ENCODE measurements around the gene EPG5.

DNA sequence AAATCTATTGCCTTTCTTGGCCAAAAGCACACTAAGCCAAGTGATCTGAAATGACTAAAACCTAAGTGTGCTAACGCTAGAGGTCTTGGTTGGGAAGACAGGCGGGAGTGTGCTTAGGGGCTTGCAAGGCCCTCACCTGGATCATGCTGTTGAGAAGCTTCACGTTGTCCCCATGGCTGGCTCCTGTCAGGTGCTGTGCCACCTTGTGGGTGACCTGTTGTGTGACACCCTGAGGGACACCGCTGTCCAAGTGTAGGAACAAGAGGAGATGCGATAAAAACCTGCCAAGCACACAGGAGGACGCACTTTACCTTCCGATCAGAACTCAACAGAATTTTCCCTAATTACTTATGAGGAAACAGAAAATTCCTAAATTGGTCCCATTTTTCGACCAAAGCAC lies 50.8 kb downstream of the EPG5 start:
- TF ChIP-seq SMC3 (conservative IDR thresholded peaks at IDR 0.05; ENCODE audit: poor library complexity) (no peak), POLR2AphosphoS5 (IDR thresholded peaks at IDR 0.05) (no peak), EZH2 (IDR thresholded peaks at IDR 0.05; ENCODE audit: borderline replicate concordance, insufficient read depth, low read length, poor library complexity, severe bottlenecking) (no peak)
